Activated CD4-positive, alpha-beta T cell treated with anti-CD3 and anti-CD28 coated beads for 36 hours (primary cell): ENCODE data around the gene CFAP90. TPM values are rescaled to one million over a fixed set of nuclear protein-coding genes. Genes with fewer than 3 reads are reported as not detected.

Source experiments
- ATAC-seq: fragments of 200-7000 bp; cut with Tn5 transposase; one replicate; pipeline ENCODE4 v1.10.0; 2021; ENCODE audit warnings: mild to moderate bottlenecking, moderate library complexity
- CTCF ChIA-PET: fragments of 350-600 bp; sonication (Branson Sonifier 250); formaldehyde crosslinking; loops from one replicate; lab custom pipeline; 2021; ENCODE audit warnings: antibody characterized with exemption; lab: Charles Lee
- POLR2A ChIA-PET: fragments of 350-600 bp; sonication (Branson Sonifier 250); formaldehyde crosslinking; loops from one replicate; lab custom pipeline; 2021; ENCODE audit warnings: antibody characterized with exemption, inconsistent platforms; lab: Charles Lee
- DNase-seq: peaks from one replicate; pipeline ENCODE4 v3.0.0-alpha.2; 2020
- H3K27ac Mint-ChIP-seq: one replicate; pipeline ENCODE4 v1.8.0; 2021; ENCODE audit warnings: mixed read lengths
- H3K27me3 Mint-ChIP-seq: one replicate; pipeline ENCODE4 v1.8.0; 2021; ENCODE audit warnings: mixed read lengths
- H3K36me3 Mint-ChIP-seq: one replicate; pipeline ENCODE4 v1.8.0; 2021; ENCODE audit warnings: low read depth, mixed read lengths
- H3K4me1 Mint-ChIP-seq: one replicate; pipeline ENCODE4 v1.8.0; 2021; ENCODE audit warnings: mixed read lengths
- H3K4me3 Mint-ChIP-seq: one replicate; pipeline ENCODE4 v1.8.0; 2021; ENCODE audit warnings: mild to moderate bottlenecking, moderate library complexity, mixed read lengths
- H3K9me3 Mint-ChIP-seq: one replicate; pipeline ENCODE4 v1.8.0; 2021; ENCODE audit warnings: low read depth, mixed read lengths
- intact Hi-C, 2 experiments: fragments of 100-400 bp; cut with DNase I in 1 of 2; cut with micrococcal nuclease in 1 of 2; formaldehyde crosslinking; loops; one replicate each; pipeline versions ENCODE4 v1.14.2 to v1.15.1; 2022 to 2024; cut with DNase I, micrococcal nuclease
- total RNA-seq, 2 experiments: library from RNA; stranded (reverse); gene quantifications; one replicate each; pipeline ENCODE4 v1.2.3, GENCODE V29; 2021

CFAP90 gene
- total RNA-seq, 2 experiments from 2014 or later, result not detected

DNA sequence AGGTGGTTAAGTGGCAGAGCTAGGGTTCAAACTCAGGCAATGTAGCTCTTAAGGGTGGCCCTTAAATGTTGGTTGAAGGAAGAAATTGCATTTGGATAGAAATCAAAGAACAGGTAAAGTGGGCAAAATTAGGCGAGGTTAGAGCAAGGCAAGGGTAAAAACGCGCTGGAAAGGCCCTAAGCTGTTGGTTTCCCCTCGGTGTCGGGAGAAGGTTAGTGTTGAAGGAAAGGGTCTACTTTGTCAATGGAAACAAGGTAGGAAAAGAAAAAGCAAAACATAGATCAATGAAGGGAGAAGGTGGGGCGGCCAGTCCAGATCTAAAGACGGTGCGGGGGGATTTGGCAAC is 17.5 kb upstream of the CFAP90 start:
- Mint-ChIP-seq H3K36me3 (peaks cover 38% of the 10 kb centered on the region), H3K9me3 (no peaks in the 10 kb centered on the region), H3K4me1 (peaks cover 64% of the 10 kb centered on the region), H3K4me3 (peak overlapping the region; percentile 94), H3K27ac (peak overlapping the region; percentile 95), H3K27me3 (no peaks in the 10 kb centered on the region)
- CTCF ChIA-PET, result interaction anchor here (1.3 to 5.0 kb wide), 4 partner anchors 8 to 19 kb away, joined by 3 to 21 read pairs (median 6); no protein-coding TSS in a partner anchor
- ATAC-seq (no peak), DNase-seq (peak; percentile 9)
- POLR2A ChIA-PET, result interaction anchor here (0.6 to 1.7 kb wide), 5 partner anchors 9 to 17 kb away, joined by 3 to 4 read pairs (median 3); partner anchors contain the start of gene CFAP90
- intact Hi-C loops, result loop anchor here (2.0 to 10.0 kb wide), 7 partner anchors 18 to 1491 kb away; partner anchors contain the start of genes TENT4A (in 2 of the 2), CFAP90 (in 1 of the 2), MED10 (in 1 of the 2) and NSUN2 (in 1 of the 2)

DNA sequence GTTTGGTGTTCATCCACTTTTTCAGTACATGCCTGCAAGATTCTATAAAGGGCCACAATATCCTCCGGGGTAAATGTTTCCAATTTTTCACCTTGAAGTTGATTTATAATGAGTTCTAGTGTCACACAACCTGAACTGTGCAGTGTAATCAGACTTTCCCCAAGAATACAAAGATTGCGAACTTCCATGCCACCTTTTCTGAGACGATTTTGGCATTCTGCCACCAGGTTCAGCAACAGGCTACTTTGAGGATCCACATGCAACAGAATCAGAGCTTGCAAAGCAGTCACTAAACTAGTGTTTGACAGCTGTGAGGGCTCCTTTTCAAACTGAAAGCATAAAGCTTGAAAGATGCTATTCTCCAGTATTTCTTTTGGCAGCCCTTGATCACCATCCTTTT is 16.3 kb upstream of the CFAP90 start:
- Mint-ChIP-seq H3K4me1 (peaks cover 53% of the 10 kb centered on the region), H3K9me3 (no peaks in the 10 kb centered on the region), H3K4me3 (peak overlapping the region; percentile 94), H3K27me3 (no peaks in the 10 kb centered on the region), H3K27ac (no peak overlapping the region), H3K36me3 (peaks cover 37% of the 10 kb centered on the region)
- POLR2A ChIA-PET, result interaction anchor here (1.0 kb wide), 1 partner anchor 10 kb away, joined by 3 read pairs; no protein-coding TSS in a partner anchor
- CTCF ChIA-PET, result interaction anchor here (0.7 to 5.0 kb wide), 3 partner anchors 9 to 20 kb away, joined by 3 to 21 read pairs (median 3); no protein-coding TSS in a partner anchor
- ATAC-seq (no peak), DNase-seq (no peak)
- intact Hi-C loops, result loop anchor here (5.0 to 10.0 kb wide), 3 partner anchors 1152 to 1490 kb away; partner anchors contain the start of genes TENT4A (in 2 of the 2) and MED10 (in 1 of the 2)

- Mint-ChIP-seq H3K36me3 (peaks cover 35% of the 10 kb centered on the region), H3K4me1 (peaks cover 43% of the 10 kb centered on the region), H3K4me3 (no peak overlapping the region), H3K9me3 (no peaks in the 10 kb centered on the region), H3K27ac (no peak overlapping the region), H3K27me3 (no peaks in the 10 kb centered on the region)
- CTCF ChIA-PET, result interaction anchor here (5.0 kb wide), 1 partner anchor 9 kb away, joined by 21 read pairs; no protein-coding TSS in a partner anchor
- POLR2A ChIA-PET, result no interaction called here
- DNase-seq, result no peak
- ATAC-seq, result no peak
- intact Hi-C loops, result loop anchor here (5.0 to 10.0 kb wide), 3 partner anchors 1151 to 1489 kb away; partner anchors contain the start of genes TENT4A (in 2 of the 2) and MED10 (in 1 of the 2)
Observed at GRCh38 chr5:7866196-7866595, 15.3 kb upstream of the CFAP90 start.

- Mint-ChIP-seq H3K4me1 (peaks cover 18% of the 10 kb centered on the region), H3K36me3 (peaks cover 24% of the 10 kb centered on the region), H3K27me3 (no peaks in the 10 kb centered on the region), H3K4me3 (no peak overlapping the region), H3K9me3 (peaks cover 2% of the 10 kb centered on the region), H3K27ac (peak overlapping the region; percentile 68)
- intact Hi-C loops, result loop anchor here in 1 of 2 experiments (1.0 to 5.0 kb wide), 4 partner anchors 11 to 1091 kb away; partner anchors contain the start of genes FASTKD3 and MTRR
- DNase-seq, result peak; percentile 14
- peak; percentile 76 for ATAC-seq
- ChIA-PET CTCF (interaction anchor here (0.5 to 3.0 kb wide), 6 partner anchors 10 to 1029 kb away, joined by 3 to 21 read pairs (median 4); partner anchors contain the start of genes FASTKD3 and MTRR), POLR2A (interaction anchor here (0.8 to 1.7 kb wide), 2 partner anchors 10 to 11 kb away, joined by 3 read pairs; partner anchors contain the start of genes FASTKD3 and MTRR)
Observed at GRCh38 chr5:7857926-7858632, 7.1 kb upstream of the CFAP90 start.

DNA sequence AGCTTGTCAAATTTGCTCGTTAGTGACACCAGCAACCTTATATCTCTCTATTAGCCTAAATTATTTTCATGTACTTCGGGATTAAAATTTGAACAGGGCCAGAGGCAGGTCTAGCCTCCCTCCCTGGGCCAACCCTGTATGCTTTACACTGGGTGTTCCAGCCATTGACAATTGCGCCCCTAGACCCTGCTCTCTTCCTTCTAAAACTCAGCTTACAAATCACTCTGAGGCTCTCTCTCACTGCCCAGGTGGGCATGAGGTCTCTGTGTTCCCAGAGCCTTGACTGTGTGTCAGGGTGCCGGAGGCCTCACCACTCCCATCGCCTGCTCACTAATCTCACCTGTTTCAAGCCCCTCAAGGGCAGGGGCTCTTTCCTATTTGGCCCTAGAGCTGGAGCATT is 6.4 kb upstream of the CFAP90 start:
- intact Hi-C loops, result loop anchor here in 1 of 2 experiments (1.0 to 5.0 kb wide), 3 partner anchors 100 to 1090 kb away; no protein-coding TSS in a partner anchor

GRCh38 chr5:7856855-7857254 is 5.9 kb upstream of the CFAP90 start:
- ATAC-seq (peak; percentile 71), DNase-seq (peak; percentile 57)
- H3K4me3 Mint-ChIP-seq, result no peak overlapping the region
- peaks cover 2% of the 10 kb centered on the region for H3K9me3 Mint-ChIP-seq
- H3K4me1 Mint-ChIP-seq, result peaks cover 26% of the 10 kb centered on the region
- intact Hi-C loops, result loop anchor here in 1 of 2 experiments (1.0 to 5.0 kb wide), 3 partner anchors 100 to 1090 kb away; no protein-coding TSS in a partner anchor
- ChIA-PET CTCF (interaction anchor here (2.0 to 3.0 kb wide), 2 partner anchors 11 to 16 kb away, joined by 5 to 21 read pairs; partner anchors contain the start of genes FASTKD3 and MTRR), POLR2A (interaction anchor here (1.7 kb wide), 1 partner anchor 11 kb away, joined by 3 read pairs; no protein-coding TSS in a partner anchor)
- H3K36me3 Mint-ChIP-seq, result peaks cover 19% of the 10 kb centered on the region
- H3K27ac Mint-ChIP-seq, result no peak overlapping the region
- no peaks in the 10 kb centered on the region for H3K27me3 Mint-ChIP-seq

More for the DNA sequence above, 6.4 kb upstream of the CFAP90 start:
- ATAC-seq (no peak), DNase-seq (no peak)
- Mint-ChIP-seq H3K27me3 (no peaks in the 10 kb centered on the region), H3K4me1 (peaks cover 21% of the 10 kb centered on the region), H3K36me3 (peaks cover 21% of the 10 kb centered on the region), H3K27ac (peak overlapping the region; percentile 32), H3K4me3 (no peak overlapping the region), H3K9me3 (peaks cover 2% of the 10 kb centered on the region)
- ChIA-PET POLR2A (interaction anchor here (1.7 kb wide), 1 partner anchor 11 kb away, joined by 3 read pairs; no protein-coding TSS in a partner anchor), CTCF (interaction anchor here (1.3 to 3.0 kb wide), 3 partner anchors 11 to 1029 kb away, joined by 4 to 21 read pairs (median 5); partner anchors contain the start of genes FASTKD3 and MTRR)

GRCh38 chr5:7855611-7856010 is 4.7 kb upstream of the CFAP90 start:
- intact Hi-C loops, result loop anchor here in 1 of 2 experiments (5.0 kb wide), 2 partner anchors 98 to 1088 kb away; no protein-coding TSS in a partner anchor
- ChIA-PET POLR2A (no interaction called here), CTCF (interaction anchor here (0.6 to 3.0 kb wide), 8 partner anchors 13 to 1810 kb away, joined by 3 to 21 read pairs (median 4); partner anchors contain the start of genes FASTKD3 and MTRR)
- H3K27ac Mint-ChIP-seq, result no peak overlapping the region
- peaks cover 11% of the 10 kb centered on the region for H3K36me3 Mint-ChIP-seq
- no peak for DNase-seq
- H3K9me3 Mint-ChIP-seq, result peaks cover 2% of the 10 kb centered on the region
- peaks cover 32% of the 10 kb centered on the region for H3K4me1 Mint-ChIP-seq
- peaks cover 2% of the 10 kb centered on the region for H3K27me3 Mint-ChIP-seq
- no peak for ATAC-seq
- H3K4me3 Mint-ChIP-seq, result no peak overlapping the region

DNA sequence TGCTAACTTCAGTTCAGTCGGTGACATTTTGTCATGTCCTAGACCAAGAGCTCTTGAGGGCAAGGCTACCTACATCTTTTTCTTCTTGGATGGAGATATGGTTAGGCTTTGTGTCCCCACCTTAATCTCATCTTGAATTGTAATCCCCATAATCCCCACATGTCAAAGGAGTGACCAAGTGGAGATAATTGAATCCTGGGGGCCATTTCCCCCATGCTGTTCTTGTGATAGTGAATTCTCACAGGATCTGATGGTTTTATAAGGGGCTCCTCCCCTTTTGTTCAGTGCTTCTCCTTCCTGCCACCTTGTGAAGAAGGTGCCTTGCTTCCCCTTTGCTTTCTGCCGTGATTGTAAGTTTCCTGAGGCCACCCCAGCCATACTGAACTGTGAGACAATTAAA is 2.1 kb upstream of the CFAP90 start:
- peaks cover 2% of the 10 kb centered on the region for H3K9me3 Mint-ChIP-seq
- ATAC-seq, result no peak
- DNase-seq, result no peak
- intact Hi-C loops, result no loop called here
- peaks cover 16% of the 10 kb centered on the region for H3K27me3 Mint-ChIP-seq
- POLR2A ChIA-PET, result no interaction called here
- no peak overlapping the region for H3K27ac Mint-ChIP-seq
- CTCF ChIA-PET, result interaction anchor here (1.1 kb wide), 1 partner anchor 8 kb away, joined by 3 read pairs; no protein-coding TSS in a partner anchor
- H3K4me3 Mint-ChIP-seq, result no peak overlapping the region
- H3K4me1 Mint-ChIP-seq, result peaks cover 27% of the 10 kb centered on the region
- H3K36me3 Mint-ChIP-seq, result peaks cover 4% of the 10 kb centered on the region

DNA sequence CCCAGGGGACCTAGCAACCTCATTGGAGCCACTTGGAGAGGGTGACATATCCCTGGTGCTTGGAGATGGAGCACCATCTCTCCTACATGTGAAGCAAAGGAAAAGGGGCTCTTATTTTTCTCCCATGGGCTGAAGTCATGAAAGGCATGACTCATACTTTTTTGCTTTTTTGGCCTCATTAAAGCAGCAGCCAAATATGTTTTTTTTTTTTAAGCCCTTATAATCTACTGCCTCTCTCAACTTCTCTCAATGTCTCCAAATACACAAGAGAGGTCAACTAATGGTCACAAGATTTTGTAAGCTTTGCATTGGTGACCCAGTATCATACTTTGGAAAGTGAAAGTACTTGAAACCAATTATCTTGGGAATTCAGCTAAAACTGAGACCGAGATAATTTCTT is 1.6 kb upstream of the CFAP90 start:
- Mint-ChIP-seq H3K4me3 (no peak overlapping the region), H3K27me3 (peaks cover 16% of the 10 kb centered on the region), H3K9me3 (peaks cover 2% of the 10 kb centered on the region), H3K36me3 (peaks cover 3% of the 10 kb centered on the region), H3K4me1 (peaks cover 22% of the 10 kb centered on the region), H3K27ac (no peak overlapping the region)
- CTCF ChIA-PET, result interaction anchor here (1.1 kb wide), 1 partner anchor 8 kb away, joined by 3 read pairs; no protein-coding TSS in a partner anchor
- intact Hi-C loops, result no loop called here
- ATAC-seq (no peak), DNase-seq (no peak)
- POLR2A ChIA-PET, result no interaction called here

GRCh38 chr5:7851617-7852289 is 820 bp upstream of the CFAP90 start:
- intact Hi-C loops, result loop anchor here in 1 of 2 experiments (2.0 kb wide), 1 partner anchor 17 kb away; the partner anchor contains the start of genes FASTKD3 and MTRR
- peak overlapping the region; percentile 5 for H3K27ac Mint-ChIP-seq
- H3K4me1 Mint-ChIP-seq, result peaks cover 18% of the 10 kb centered on the region
- H3K4me3 Mint-ChIP-seq, result no peak overlapping the region
- ChIA-PET POLR2A (interaction anchor here (0.7 to 1.0 kb wide), 2 partner anchors 18 to 59 kb away, joined by 3 read pairs; partner anchors contain the start of genes FASTKD3 and MTRR), CTCF (interaction anchor here (0.5 to 1.1 kb wide), 2 partner anchors 9 to 1259 kb away, joined by 3 to 4 read pairs; no protein-coding TSS in a partner anchor)
- ATAC-seq (no peak), DNase-seq (peak; percentile 8)
- peaks cover 2% of the 10 kb centered on the region for H3K9me3 Mint-ChIP-seq
- no peaks in the 10 kb centered on the region for H3K36me3 Mint-ChIP-seq
- H3K27me3 Mint-ChIP-seq, result peaks cover 16% of the 10 kb centered on the region
